GM12878 (cell line): ENCODE results near the gene PHYH. TPM values are rescaled to one million over a fixed set of nuclear protein-coding genes. Genes with fewer than 3 reads are reported as not detected.

Experiments used
- CBX5 ChIP-seq: sonication (generic); IDR thresholded peaks from 2 replicates; pipeline ENCODE4 v1.6.1; 2016; ENCODE audit warnings: low read depth, moderate library complexity, mild to moderate bottlenecking, inconsistent platforms
- CHD1 ChIP-seq: IDR thresholded peaks from 2 replicates; pipeline ENCODE4 v1.6.1; 2012; ENCODE audit warnings: low read depth, low read length, improper control_type of control experiment
- CTCF ChIP-seq, 3 experiments: IDR thresholded peaks in 2 of 3; conservative IDR thresholded peaks in 1 of 3; 2 replicates each; pipeline ENCODE4 v1.5.1; 2011; ENCODE audit warnings: low read depth in 3 of 3, low read length in 3 of 3, mild to moderate bottlenecking in 3 of 3, control low read depth in 2 of 3, moderate library complexity in 2 of 3, inconsistent platforms in 1 of 3, mixed read lengths in 1 of 3; ENCODE audit not compliant: control insufficient read depth in 2 of 3, insufficient read depth in 1 of 3; ENCODE audit errors: extremely low read depth in 1 of 3
- E2F8 ChIP-seq: fragments of 450-650 bp; IDR thresholded peaks from 2 replicates; pipeline ENCODE4 v1.6.1; 2018; ENCODE audit warnings: mild to moderate bottlenecking, low read depth, moderate library complexity; ENCODE audit not compliant: partially characterized antibody
- GABPA ChIP-seq: IDR thresholded peaks from 2 replicates; pipeline ENCODE4 v1.6.1; 2014; ENCODE audit warnings: antibody characterized with exemption, low read depth, mild to moderate bottlenecking, inconsistent platforms
- IKZF1 ChIP-seq: fragments of 450-650 bp; conservative IDR thresholded peaks from 2 replicates; pipeline ENCODE4 v1.6.1; 2017; ENCODE audit warnings: antibody characterized with exemption, mild to moderate bottlenecking
- IKZF2 ChIP-seq, 2 experiments: fragments of 450-650 bp; IDR thresholded peaks; 2 replicates each; pipeline ENCODE4 v1.6.1; 2017; ENCODE audit warnings: mild to moderate bottlenecking in 2 of 2, moderate library complexity in 2 of 2
- NFYA ChIP-seq: IDR thresholded peaks from 2 replicates; pipeline ENCODE4 v1.6.1; 2011; ENCODE audit warnings: low read depth, mild to moderate bottlenecking, low read length, improper control_type of control experiment, borderline replicate concordance
- PKNOX1 ChIP-seq: fragments of 450-650 bp; IDR thresholded peaks from 2 replicates; pipeline ENCODE4 v1.6.1; 2016; ENCODE audit warnings: mild to moderate bottlenecking
- POLR2A ChIP-seq: IDR thresholded peaks from 2 replicates; pipeline ENCODE4 v1.6.1; 2011; ENCODE audit warnings: low read depth, mild to moderate bottlenecking, low read length
- POU2F2 ChIP-seq: IDR thresholded peaks from 3 replicates; pipeline ENCODE4 v1.6.1; 2011; ENCODE audit warnings: low read depth, mild to moderate bottlenecking, low read length, borderline replicate concordance
- RB1 ChIP-seq: fragments of 450-650 bp; formaldehyde crosslinking; IDR thresholded peaks from 2 replicates; pipeline ENCODE4 v1.6.1; 2017; ENCODE audit warnings: mild to moderate bottlenecking, borderline replicate concordance
- SP1 ChIP-seq: IDR thresholded peaks from one replicate; pipeline ENCODE4 v1.6.1; 2011; ENCODE audit warnings: low read depth, low read length
- SRF ChIP-seq, 2 experiments: IDR thresholded peaks; 2 replicates each; pipeline ENCODE4 v1.6.1; 2011; ENCODE audit warnings: low read depth in 2 of 2, low read length in 2 of 2, mild to moderate bottlenecking in 1 of 2, moderate library complexity in 1 of 2
- WRNIP1 ChIP-seq: IDR thresholded peaks from 2 replicates; pipeline ENCODE4 v1.6.1; 2011; ENCODE audit warnings: low read depth, low read length, improper control_type of control experiment, borderline replicate concordance
- ZBTB40 ChIP-seq: fragments of 450-650 bp; IDR thresholded peaks from 2 replicates; pipeline ENCODE4 v1.6.1; 2016; ENCODE audit warnings: mild to moderate bottlenecking, moderate library complexity, borderline replicate concordance
- ZNF592 ChIP-seq: fragments of 450-650 bp; IDR thresholded peaks from 2 replicates; pipeline ENCODE4 v1.6.1; 2017; ENCODE audit warnings: mild to moderate bottlenecking, moderate library complexity
- polyA plus RNA-seq, 11 experiments: library from polyadenylated mRNA; depleted of rRNA in 4 of 11; unstranded in 6 of 11; stranded (reverse) in 5 of 11; fragments of >200 nt; fragmentation: Nextera tagmentation in 4 of 11; fragmentation: Illumina TruSeq in 1 of 11; extraction: Ambion mirVana in 4 of 11; extraction: Trizol in 1 of 11; gene quantifications; 1 replicate in 1 of 11; 2 replicates in 10 of 11; pipeline versions ENCODE4 v1.2.1 to v1.2.3, GENCODE V29; 2011 to 2016; ENCODE audit warnings: inconsistent platforms in 2 of 11, missing spikeins in 2 of 11, low read depth in 1 of 11
- total RNA-seq, 4 experiments: library from RNA; depleted of rRNA in 3 of 4; stranded (reverse); fragments of >200 nt in 3 of 4; fragmentation: Illumina TruSeq in 1 of 4; extraction: Trizol in 1 of 4; gene quantifications; 2 replicates each; pipeline versions ENCODE4 v1.2.1 to v1.2.3, GENCODE V29; 2013 to 2021

The PHYH gene
- total and polyA plus RNA-seq, 10 of the 15 experiments (the other 5 are each of a cell fraction or from before 2014, with no cell fraction given): 3.2 to 10.3 (median 5.0) TPM

- TF ChIP-seq GABPA (no peak), NFYA (no peak), PKNOX1 (no peak), IKZF1 (no peak), SRF (IDR thresholded peaks at IDR 0.05; ENCODE audit: low read depth in 2 of 2, low read length in 2 of 2) (no peak), POU2F2 (no peak), CTCF (IDR thresholded peaks at IDR 0.05 in 2 of 3, conservative IDR thresholded peaks at IDR 0.05 in 1 of 3; ENCODE audit: control insufficient read depth in 2 of 3, extremely low read depth in 1 of 3, insufficient read depth in 1 of 3, low read depth in 3 of 3, low read length in 3 of 3) (no peak), IKZF2 (IDR thresholded peaks at IDR 0.05) (peak; percentile 44 to 45; a peak in 2 of 4 replicates), CHD1 (no peak), WRNIP1 (no peak), POLR2A (no peak), ZBTB40 (no peak), ZNF592 (no peak), CBX5 (no peak), RB1 (no peak), E2F8 (no peak), SP1 (peak; percentile 70)
Observed at GRCh38 chr10:13335881-13336280, 36.0 kb upstream of the PHYH start (continued).
